ENCODE data around the gene ARHGAP44. TPM values are rescaled to one million over a fixed set of nuclear protein-coding genes. Genes with fewer than 3 reads are reported as not detected.

Gene ARHGAP44
- total and polyA plus RNA-seq, 10 donors = 0.54 to 2.6 (median 1.6) TPM

GRCh38 chr17:13008461-13008860, 219.2 kb downstream of the ARHGAP44 start:
- Histone ChIP-seq H3K4me3 (no peak overlapping the region), H3K27me3 (replicated peaks in 1 of 7) (no peaks in the 10 kb centered on the region), H3K36me3 (peaks cover 5 to 100% (median 94%) of the 10 kb centered on the region in 6 donors), H3K9me3 (no peaks in the 10 kb centered on the region), H3K4me1 (peaks cover 0 to under 1% (median 0%) of the 10 kb centered on the region in 6 donors), H3K27ac (no peak overlapping the region)
- TF ChIP-seq POLR2AphosphoS5 (IDR thresholded peaks at IDR 0.05) = no peak
- no peak for TF ChIP-seq POLR2A (IDR thresholded peaks at IDR 0.05)
- TF ChIP-seq CTCF (IDR thresholded peaks at IDR 0.05 in 8 of 11, conservative IDR thresholded peaks at IDR 0.05 in 3 of 11) = no peak
- intact Hi-C loops (cut with DNase I; ENCODE audit: low total_unique reads) = loop anchor here (10.0 kb wide), 2 partner anchors 464 to 754 kb away; no protein-coding TSS in a partner anchor
- 95 to 99% (median 98%) methylated on average over 8 of the region's 8 CpGs for WGBS, 5 donors
- DNase-seq = no peak

GRCh38 chr17:13010959-13011358, 221.7 kb downstream of the ARHGAP44 start:
- Histone ChIP-seq H3K4me3 (no peak overlapping the region), H3K27ac (no peak overlapping the region), H3K9me3 (no peaks in the 10 kb centered on the region), H3K4me1 (peaks cover 0 to 18% (median 4%) of the 10 kb centered on the region in 6 donors), H3K27me3 (replicated peaks in 1 of 7) (no peaks in the 10 kb centered on the region), H3K36me3 (peaks cover 0 to 100% (median 94%) of the 10 kb centered on the region in 6 donors)
- intact Hi-C loops (cut with DNase I; ENCODE audit: low total_unique reads) = no loop called here
- 68 to 95% (median 88%) methylated on average over 7 of the region's 7 CpGs for WGBS, 5 donors
- TF ChIP-seq CTCF (IDR thresholded peaks at IDR 0.05 in 8 of 11, conservative IDR thresholded peaks at IDR 0.05 in 3 of 11) = no peak
- no peak for TF ChIP-seq POLR2AphosphoS5 (IDR thresholded peaks at IDR 0.05)
- TF ChIP-seq POLR2A (IDR thresholded peaks at IDR 0.05) = no peak
- DNase-seq = no peak

- Histone ChIP-seq H3K36me3 (peaks cover 0 to 70% (median 65%) of the 10 kb centered on the region in 6 donors), H3K27me3 (replicated peaks in 1 of 7) (no peaks in the 10 kb centered on the region), H3K4me1 (peaks cover 6 to 39% (median 28%) of the 10 kb centered on the region in 6 donors), H3K9me3 (no peaks in the 10 kb centered on the region), H3K27ac (no peak overlapping the region), H3K4me3 (no peak overlapping the region)
- no peak for TF ChIP-seq CTCF (IDR thresholded peaks at IDR 0.05 in 8 of 11, conservative IDR thresholded peaks at IDR 0.05 in 3 of 11)
- no peak for TF ChIP-seq POLR2AphosphoS5 (IDR thresholded peaks at IDR 0.05)
- no peak for TF ChIP-seq POLR2A (IDR thresholded peaks at IDR 0.05)
- intact Hi-C loops (cut with DNase I; ENCODE audit: low total_unique reads) = no loop called here
- no peak for DNase-seq
- WGBS, 5 donors = 88 to 98% (median 96%) methylated on average over 7 of the region's 7 CpGs
These were observed 225.5 kb downstream of the ARHGAP44 start for GRCh38 chr17:13014801-13015200.

GRCh38 chr17:13016881-13017654, 227.8 kb downstream of the ARHGAP44 start:
- Histone ChIP-seq H3K36me3 (peaks cover 0 to 47% (median 42%) of the 10 kb centered on the region in 6 donors), H3K9me3 (no peaks in the 10 kb centered on the region), H3K27ac (peak overlapping the region; percentile 72 to 94 (median 90)), H3K4me3 (peak overlapping the region; percentile 76 to 99 (median 96)), H3K4me1 (peaks cover 6 to 39% (median 28%) of the 10 kb centered on the region in 6 donors), H3K27me3 (replicated peaks in 1 of 7) (no peaks in the 10 kb centered on the region)
- no peak for TF ChIP-seq POLR2AphosphoS5 (IDR thresholded peaks at IDR 0.05)
- TF ChIP-seq POLR2A (IDR thresholded peaks at IDR 0.05) = no peak
- no peak for TF ChIP-seq CTCF (IDR thresholded peaks at IDR 0.05 in 8 of 11, conservative IDR thresholded peaks at IDR 0.05 in 3 of 11)
- DNase-seq = no peak
- WGBS, 5 donors = 15 to 25% (median 22%) methylated on average over 21 of the region's 21 CpGs
- intact Hi-C loops (cut with DNase I; ENCODE audit: low total_unique reads) = no loop called here

All from spleen (tissue), 11 donors.